H1 (cell line): ENCODE data around the gene COMMD1. TPM values are rescaled to one million over a fixed set of nuclear protein-coding genes. Genes with fewer than 3 reads are reported as not detected.

Source experiments
- CTCF ChIA-PET: fragments of 300-600 bp; sonication (Branson Sonifier 250); formaldehyde crosslinking; loops from one replicate; lab custom pipeline; 2021; ENCODE audit not compliant: partially characterized antibody; lab: Charles Lee
- POLR2A ChIA-PET: fragments of 300-600 bp; sonication (Branson Sonifier 250); formaldehyde crosslinking; loops from one replicate; lab custom pipeline; 2021; ENCODE audit warnings: inconsistent platforms; ENCODE audit not compliant: partially characterized antibody; lab: Charles Lee
- DNase-seq, 2 experiments: peaks; one replicate each; pipeline versions ENCODE4 v3.0.0 to v3.0.0-alpha.2; 2010 to 2022; ENCODE audit warnings: low spot score in 2 of 2, low read depth in 1 of 2, mixed read lengths in 1 of 2
- FAIRE-seq: peaks from 2 replicates; lab custom pipeline; 2011; peaks lifted over from hg19 to GRCh38; lab: Jason Lieb, UNC
- H2AFZ ChIP-seq: 2 replicates; pipeline ENCODE4 v1.8.1; 2012; ENCODE audit warnings: low read length, inconsistent platforms
- H2AK5ac ChIP-seq: 2 replicates; pipeline ENCODE4 v1.6.1; 2013; ENCODE audit warnings: low read depth, low read length
- H2BK120ac ChIP-seq: replicated peaks from 2 replicates; pipeline ENCODE3; 2013; ENCODE audit warnings: low read depth, low read length, inconsistent platforms
- H2BK12ac ChIP-seq: 2 replicates; pipeline ENCODE4 v1.6.1; 2013; ENCODE audit warnings: low read depth, low read length
- H2BK15ac ChIP-seq: 2 replicates; pipeline ENCODE4 v1.6.1; 2013; ENCODE audit warnings: low read length
- H2BK20ac ChIP-seq: 2 replicates; pipeline ENCODE4 v1.6.1; 2013; ENCODE audit warnings: low read length
- H2BK5ac ChIP-seq: 2 replicates; pipeline ENCODE4 v1.6.1; 2013; ENCODE audit warnings: low read depth, low read length
- H3K14ac ChIP-seq: 2 replicates; pipeline ENCODE4 v1.6.1; 2013; ENCODE audit warnings: inconsistent platforms; ENCODE audit not compliant: insufficient read length
- H3K18ac ChIP-seq: 2 replicates; pipeline ENCODE4 v1.6.1; 2013; ENCODE audit warnings: low read length; ENCODE audit errors: extremely low read depth
- H3K23ac ChIP-seq: 2 replicates; pipeline ENCODE4 v1.6.1; 2013; ENCODE audit warnings: inconsistent platforms; ENCODE audit not compliant: insufficient read length
- H3K23me2 ChIP-seq: 2 replicates; pipeline ENCODE4 v1.6.1; 2013; ENCODE audit warnings: low read depth, low read length
- H3K27ac ChIP-seq: 2 replicates; pipeline ENCODE4 v1.6.1; 2011; ENCODE audit warnings: low read depth, low read length, inconsistent platforms
- H3K27me3 ChIP-seq, 4 experiments: replicated peaks in 1 of 4; 1 replicate in 1 of 4; 2 replicates in 3 of 4; pipeline versions ENCODE4 v1.6.1 to v1.8.1; 2011 to 2013; ENCODE audit warnings: low read length in 3 of 4, mild to moderate bottlenecking in 3 of 4, inconsistent platforms in 2 of 4, mixed read lengths in 2 of 4, moderate library complexity in 1 of 4; ENCODE audit not compliant: control insufficient read depth in 3 of 4, insufficient read depth in 3 of 4; ENCODE audit errors: extremely low read depth in 1 of 4
- H3K36me3 ChIP-seq, 4 experiments: 2 replicates each; pipeline versions ENCODE4 v1.6.1 to v1.8.1; 2011 to 2013; ENCODE audit warnings: mild to moderate bottlenecking in 4 of 4, low read length in 3 of 4, moderate library complexity in 2 of 4, control low read depth in 1 of 4, inconsistent platforms in 1 of 4; ENCODE audit not compliant: insufficient read depth in 4 of 4, control insufficient read depth in 2 of 4
- H3K4ac ChIP-seq: replicated peaks from 2 replicates; pipeline ENCODE3; 2013; ENCODE audit warnings: low read length, low read depth, mixed read lengths, inconsistent platforms; ENCODE audit not compliant: insufficient read length
- H3K4me1 ChIP-seq, 4 experiments: replicated peaks in 1 of 4; 1 replicate in 1 of 4; 2 replicates in 3 of 4; pipeline versions ENCODE4 v1.6.1 to v1.8.1; 2011 to 2013; ENCODE audit warnings: low read length in 3 of 4, inconsistent platforms in 2 of 4, mixed read lengths in 1 of 4; ENCODE audit not compliant: insufficient read depth in 4 of 4, control insufficient read depth in 3 of 4
- H3K4me2 ChIP-seq, 2 experiments: 2 replicates each; pipeline versions ENCODE4 v1.6.1 to v1.8.1; 2011 to 2013; ENCODE audit warnings: low read depth in 2 of 2, low read length in 2 of 2, control low read depth in 1 of 2, inconsistent platforms in 1 of 2, mild to moderate bottlenecking in 1 of 2; ENCODE audit not compliant: insufficient read depth in 1 of 2
- H3K4me3 ChIP-seq, 4 experiments: fragments of 200-600, 300-600 bp in 1 of 4; sonication (generic), shearing (Covaris generic), sonication (Bioruptor Twin) in 1 of 4; 2 replicates each; pipeline versions ENCODE4 v1.5.1 to v1.8.1; 2011 to 2016; ENCODE audit warnings: low read length in 4 of 4, low read depth in 3 of 4, control low read depth in 2 of 4, inconsistent platforms in 2 of 4, mild to moderate bottlenecking in 2 of 4, mixed read lengths in 1 of 4, moderate library complexity in 1 of 4; ENCODE audit not compliant: insufficient read depth in 2 of 4; ENCODE audit errors: extremely low read depth in 1 of 4
- H3K56ac ChIP-seq: replicated peaks from 2 replicates; pipeline ENCODE3; 2013; ENCODE audit warnings: low read depth, mild to moderate bottlenecking, mixed read lengths, low read length, inconsistent platforms; ENCODE audit not compliant: insufficient read length
- H3K79me1 ChIP-seq: 2 replicates; pipeline ENCODE4 v1.6.1; 2013; ENCODE audit warnings: low read depth, low read length, control low read depth
- H3K79me2 ChIP-seq, 2 experiments: 2 replicates each; pipeline versions ENCODE4 v1.6.1 to v1.8.1; 2012 to 2013; ENCODE audit warnings: low read length in 2 of 2, mild to moderate bottlenecking in 2 of 2, inconsistent platforms in 1 of 2; ENCODE audit not compliant: insufficient read depth in 2 of 2, control insufficient read depth in 1 of 2
- H3K9ac ChIP-seq, 4 experiments: replicated peaks in 1 of 4; 1 replicate in 1 of 4; 2 replicates in 3 of 4; pipeline versions ENCODE4 v1.6.1 to v1.8.1; 2011 to 2013; ENCODE audit warnings: low read depth in 3 of 4, low read length in 3 of 4, control low read depth in 2 of 4, mild to moderate bottlenecking in 2 of 4, moderate library complexity in 2 of 4, inconsistent platforms in 1 of 4; ENCODE audit errors: extremely low read depth in 1 of 4
- H3K9me3 ChIP-seq, 2 experiments: 2 replicates each; pipeline versions ENCODE4 v1.6.1 to v1.8.1; 2012 to 2013; ENCODE audit warnings: mild to moderate bottlenecking in 2 of 2, moderate library complexity in 2 of 2, control low read depth in 1 of 2, inconsistent platforms in 1 of 2, low read depth in 1 of 2, low read length in 1 of 2, mixed read lengths in 1 of 2; ENCODE audit not compliant: insufficient read depth in 2 of 2
- H4K20me1 ChIP-seq, 2 experiments: replicated peaks in 1 of 2; 2 replicates each; pipeline versions ENCODE3 to v1.8.1; 2011 to 2013; ENCODE audit warnings: inconsistent platforms in 2 of 2, low read length in 2 of 2, mild to moderate bottlenecking in 1 of 2; ENCODE audit not compliant: insufficient read depth in 2 of 2, control insufficient read depth in 1 of 2
- H4K5ac ChIP-seq: 2 replicates; pipeline ENCODE4 v1.6.1; 2013; ENCODE audit warnings: low read length, low read depth, mixed read lengths, inconsistent platforms; ENCODE audit not compliant: insufficient read length
- H4K8ac ChIP-seq: 2 replicates; pipeline ENCODE4 v1.8.0; 2013; ENCODE audit warnings: mild to moderate bottlenecking, moderate library complexity, low read length, inconsistent platforms; ENCODE audit not compliant: insufficient read depth; ENCODE audit errors: extremely low read depth
- H4K91ac ChIP-seq: replicated peaks from 2 replicates; pipeline ENCODE3; 2013; ENCODE audit warnings: low read length, mixed read lengths, inconsistent platforms; ENCODE audit not compliant: insufficient read length
- ATF3 ChIP-seq: IDR thresholded peaks from 2 replicates; pipeline ENCODE4 v1.6.1; 2011; ENCODE audit warnings: low read depth, mild to moderate bottlenecking, low read length; ENCODE audit not compliant: insufficient read depth
- CHD1 ChIP-seq: IDR thresholded peaks from 2 replicates; pipeline ENCODE4 v1.6.1; 2012; ENCODE audit warnings: low read depth, low read length, improper control_type of control experiment
- CHD2 ChIP-seq: IDR thresholded peaks from 2 replicates; pipeline ENCODE4 v1.6.1; 2012; ENCODE audit warnings: low read length, improper control_type of control experiment
- CTCF ChIP-seq, 3 experiments: IDR thresholded peaks; 1 replicate in 2 of 3; 2 replicates in 1 of 3; pipeline versions ENCODE4 v1.5.1 to v1.6.1; 2011; ENCODE audit warnings: low read length in 3 of 3, mild to moderate bottlenecking in 3 of 3, inconsistent platforms in 2 of 3, low read depth in 1 of 3, moderate library complexity in 1 of 3; ENCODE audit not compliant: insufficient read depth in 1 of 3; ENCODE audit errors: control extremely low read depth in 1 of 3
- JUN ChIP-seq: IDR thresholded peaks from 2 replicates; pipeline ENCODE4 v1.6.1; 2011; ENCODE audit warnings: low read depth, mild to moderate bottlenecking, improper control_type of control experiment, low read length
- RAD21 ChIP-seq, 2 experiments: IDR thresholded peaks in 1 of 2; conservative IDR thresholded peaks in 1 of 2; 2 replicates each; pipeline ENCODE4 v1.6.1; 2011; ENCODE audit warnings: low read depth in 2 of 2, low read length in 2 of 2, improper control_type of control experiment in 1 of 2, inconsistent platforms in 1 of 2, mild to moderate bottlenecking in 1 of 2, moderate library complexity in 1 of 2
- WGBS, 2 experiments: shearing (Covaris generic) in 1 of 2; methylation state at CpG; one replicate each; pipeline versions ENCODE4 v1.1.6 to v1.1.7; 2013 to 2015; ENCODE audit warnings: low lambda C conversion rate in 2 of 2, mixed read lengths in 2 of 2, inconsistent platforms in 1 of 2, low coverage in 1 of 2, missing lambda C conversion rate in 1 of 2; ENCODE audit not compliant: insufficient replicate concordance in 2 of 2, insufficient coverage in 1 of 2, insufficient read length in 1 of 2; ENCODE audit errors: extremely low coverage in 1 of 2, missing lambda C conversion rate in 1 of 2; 5-methylcytosine and 5-hydroxymethylcytosine counted together
- polyA plus RNA-seq, 7 experiments: library from polyadenylated mRNA; depleted of rRNA in 3 of 7; stranded (reverse) in 5 of 7; unstranded in 2 of 7; fragments of >200 nt in 5 of 7; fragments of 200-250 nt in 2 of 7; gene quantifications; 1 replicate in 5 of 7; 2 replicates in 1 of 7; 4 replicates in 1 of 7; pipeline versions ENCODE4 v1.2.1 to v1.2.3, GENCODE V29; 2011 to 2013; ENCODE audit warnings: missing spikeins in 2 of 7, mixed read lengths in 2 of 7
- total RNA-seq: library from RNA; stranded (reverse); fragmentation: NEBNext Ultra II Directional; extraction: Animal tissue kit (Norgen Biotek cat#: 25700); gene quantifications from 2 replicates; pipeline ENCODE4 v1.2.1, GENCODE V29; 2021

The COMMD1 gene
- total and polyA plus RNA-seq, 2 of the 8 experiments (the other 6 are each of a cell fraction or from before 2014, with no cell fraction given), result 23.5 to 28.3 TPM

- Histone ChIP-seq H2AK5ac (no peak overlapping the region), H3K56ac (no peak overlapping the region), H3K4me1 (no peaks in the 10 kb centered on the region; a peak in 3 of 7 replicates), H2BK5ac (no peak overlapping the region), H3K27ac (no peak overlapping the region), H3K9ac (no peak overlapping the region), H3K4me3 (no peak overlapping the region), H4K5ac (no peak overlapping the region), H3K23ac (no peak overlapping the region), H4K91ac (no peak overlapping the region), H3K4me2 (no peak overlapping the region), H2BK20ac (no peak overlapping the region), H4K8ac (no peak overlapping the region), H3K9me3 (no peaks in the 10 kb centered on the region), H3K79me1 (no peaks in the 10 kb centered on the region; the same call in 1 of the 2 replicates), H2AFZ (no peak overlapping the region), H2BK15ac (no peak overlapping the region), H4K20me1 (no peaks in the 10 kb centered on the region), H3K36me3 (no peaks in the 10 kb centered on the region), H3K18ac (no peak overlapping the region), H3K23me2 (no peaks in the 10 kb centered on the region), H2BK12ac (no peak overlapping the region), H3K14ac (no peak overlapping the region), H3K4ac (no peak overlapping the region), H2BK120ac (no peak overlapping the region), H3K27me3 (no peaks in the 10 kb centered on the region), H3K79me2 (no peaks in the 10 kb centered on the region)
- TF ChIP-seq CHD1, result no peak
- TF ChIP-seq CTCF (IDR thresholded peaks at IDR 0.05; ENCODE audit: control extremely low read depth in 1 of 3, insufficient read depth in 1 of 3, low read depth in 1 of 3, low read length in 3 of 3), result peak in 2 of 3 experiments; percentile 60 to 73; a peak in 3 of 4 replicates
- TF ChIP-seq CHD2, result no peak
- TF ChIP-seq ATF3, result no peak
- peak; percentile 92 to 94 for TF ChIP-seq RAD21 (IDR thresholded peaks at IDR 0.05 in 1 of 2, conservative IDR thresholded peaks at IDR 0.05 in 1 of 2; ENCODE audit: low read depth in 2 of 2, low read length in 2 of 2)
- TF ChIP-seq JUN, result no peak
- POLR2A ChIA-PET, result no interaction called here
- CTCF ChIA-PET, result interaction anchor here (0.5 to 2.1 kb wide), 19 partner anchors 12 to 901 kb away, joined by 3 to 7 read pairs (median 4); no protein-coding TSS in a partner anchor
- FAIRE-seq, result peak; percentile 57
- no peak for DNase-seq
- 69% methylated on average over 3 of the region's 3 CpGs; no CpG with 5 or more reads in 1 of the 2 experiments for WGBS, 2 experiments
These were observed 88.0 kb downstream of the COMMD1 start for GRCh38 chr2:61993422-61994024.
